Tibial nerve (tissue), 4 donors: ENCODE results near the gene IGF2R. TPM values are rescaled to one million over a fixed set of nuclear protein-coding genes. Genes with fewer than 3 reads are reported as not detected.

Experiments
- DNase-seq, 2 donors: peaks; one replicate each; pipeline ENCODE4 v3.0.0-alpha.2; 2019; ENCODE audit warnings: low spot score in 2 of 2
- H3K27ac ChIP-seq, 4 donors: fragments of 200-600 bp; sonication (generic) in 3 of 4; one replicate each; pipeline ENCODE4 v1.5.1; 2017 to 2019; ENCODE audit warnings: mild to moderate bottlenecking in 1 of 4
- H3K27me3 ChIP-seq, 2 donors: fragments of 200-600 bp; sonication (generic) in 1 of 2; one replicate each; pipeline versions ENCODE4 v1.5.1 to v1.6.0; 2017 to 2019
- H3K36me3 ChIP-seq, 3 donors: fragments of 200-600 bp; sonication (generic); one replicate each; pipeline ENCODE4 v1.5.1; 2018 to 2019
- H3K4me1 ChIP-seq, 4 donors: fragments of 200-600 bp; sonication (generic) in 3 of 4; one replicate each; pipeline ENCODE4 v1.5.1; 2017 to 2019
- H3K4me3 ChIP-seq, 4 donors: fragments of 200-600 bp; sonication (generic) in 3 of 4; one replicate each; pipeline ENCODE4 v1.5.1; 2017 to 2019; ENCODE audit warnings: mild to moderate bottlenecking in 1 of 4, moderate library complexity in 1 of 4
- H3K9me3 ChIP-seq, 4 donors: fragments of 200-600 bp; sonication (generic) in 3 of 4; one replicate each; pipeline ENCODE4 v1.5.1; 2017 to 2019
- EP300 ChIP-seq, 2 donors: sonication (generic); formaldehyde crosslinking; IDR thresholded peaks; one replicate each; pipeline ENCODE4 v1.6.1; 2017; ENCODE audit warnings: antibody characterized with exemption in 2 of 2, mild to moderate bottlenecking in 1 of 2
- POLR2A ChIP-seq, 2 donors: fragments of 450-650 bp; IDR thresholded peaks; one replicate each; pipeline ENCODE4 v1.6.1; 2017; ENCODE audit warnings: antibody characterized with exemption in 2 of 2, mild to moderate bottlenecking in 2 of 2, moderate library complexity in 2 of 2
- WGBS, 2 donors: methylation state at CpG; one replicate each; pipeline ENCODE4 v1.1.5; 2018; 5-methylcytosine and 5-hydroxymethylcytosine counted together
- total RNA-seq, 4 donors: library from RNA; depleted of rRNA; stranded (reverse); fragments of >200 nt; gene quantifications; one replicate each; pipeline ENCODE4 v1.1.0, GENCODE V29; 2016
- TF ChIP-seq, protein P1 (sequence below), 5 experiments: fragments of 200-600 bp in 3 of 5; fragments of 450-650 bp in 2 of 5; sonication (generic) in 3 of 5; IDR thresholded peaks; one replicate each; pipeline ENCODE4 v1.5.1; 2016 to 2019; ENCODE audit warnings: antibody characterized with exemption in 5 of 5, mild to moderate bottlenecking in 3 of 5, moderate library complexity in 2 of 5

IGF2R gene
- total RNA-seq, 4 donors from 2014 or later = 60.1 to 81.3 (median 68.5) TPM

DNA sequence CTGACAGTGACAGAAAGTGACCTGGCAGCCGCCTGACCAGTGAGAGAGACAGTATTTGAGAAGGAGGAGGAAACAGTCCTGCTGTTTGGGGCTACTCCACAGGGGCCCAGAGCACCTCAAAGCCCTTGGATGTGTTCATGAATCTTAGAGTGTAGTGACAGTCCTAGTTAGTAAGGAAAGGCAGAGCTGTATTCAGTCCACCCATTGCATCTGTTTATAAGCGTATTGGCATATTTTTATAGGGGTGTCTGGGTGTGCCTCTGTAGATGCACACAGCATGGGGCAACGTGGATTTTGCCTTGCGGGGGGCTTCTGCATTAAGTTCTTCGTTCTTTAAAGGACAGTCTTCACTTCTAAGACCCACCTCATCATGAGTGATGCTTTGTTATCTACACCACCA lies 108.1 kb downstream of the IGF2R start:
- Histone ChIP-seq H3K27ac (no peak overlapping the region), H3K9me3 (no peaks in the 10 kb centered on the region), H3K4me1 (no peaks in the 10 kb centered on the region), H3K4me3 (no peak overlapping the region), H3K27me3 (no peaks in the 10 kb centered on the region), H3K36me3 (peaks cover 0 to 96% (median 44%) of the 10 kb centered on the region in 3 donors)
- TF ChIP-seq EP300 (IDR thresholded peaks at IDR 0.05) = no peak
- no peak for TF ChIP-seq POLR2A (IDR thresholded peaks at IDR 0.05)
- TF ChIP-seq, protein P1, sequence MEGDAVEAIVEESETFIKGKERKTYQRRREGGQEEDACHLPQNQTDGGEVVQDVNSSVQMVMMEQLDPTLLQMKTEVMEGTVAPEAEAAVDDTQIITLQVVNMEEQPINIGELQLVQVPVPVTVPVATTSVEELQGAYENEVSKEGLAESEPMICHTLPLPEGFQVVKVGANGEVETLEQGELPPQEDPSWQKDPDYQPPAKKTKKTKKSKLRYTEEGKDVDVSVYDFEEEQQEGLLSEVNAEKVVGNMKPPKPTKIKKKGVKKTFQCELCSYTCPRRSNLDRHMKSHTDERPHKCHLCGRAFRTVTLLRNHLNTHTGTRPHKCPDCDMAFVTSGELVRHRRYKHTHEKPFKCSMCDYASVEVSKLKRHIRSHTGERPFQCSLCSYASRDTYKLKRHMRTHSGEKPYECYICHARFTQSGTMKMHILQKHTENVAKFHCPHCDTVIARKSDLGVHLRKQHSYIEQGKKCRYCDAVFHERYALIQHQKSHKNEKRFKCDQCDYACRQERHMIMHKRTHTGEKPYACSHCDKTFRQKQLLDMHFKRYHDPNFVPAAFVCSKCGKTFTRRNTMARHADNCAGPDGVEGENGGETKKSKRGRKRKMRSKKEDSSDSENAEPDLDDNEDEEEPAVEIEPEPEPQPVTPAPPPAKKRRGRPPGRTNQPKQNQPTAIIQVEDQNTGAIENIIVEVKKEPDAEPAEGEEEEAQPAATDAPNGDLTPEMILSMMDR (IDR thresholded peaks at IDR 0.05) = no peak
- 73 to 87% methylated on average over 5 of the region's 5 CpGs for WGBS, 2 donors
- DNase-seq = no peak

DNA sequence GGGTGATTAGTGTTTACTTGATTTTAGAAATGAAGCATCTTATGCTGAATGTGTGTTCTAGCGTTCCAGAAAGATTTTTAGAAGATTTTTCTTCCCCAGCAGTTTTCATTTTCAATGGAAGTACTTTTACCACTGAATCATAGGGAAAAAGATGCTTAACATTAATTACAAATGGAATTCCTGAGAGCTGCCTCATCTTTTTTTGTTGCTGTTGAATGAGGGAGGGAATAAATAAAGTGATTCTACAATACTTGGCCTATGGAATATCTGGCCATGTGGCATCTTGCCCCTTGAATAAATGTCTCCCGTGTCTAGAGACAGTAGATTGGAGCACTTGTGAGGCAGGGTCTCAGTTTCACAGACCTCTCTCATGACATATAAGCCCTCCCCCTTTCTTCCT lies 108.6 kb downstream of the IGF2R start:
- WGBS, 2 donors = 47 to 52% methylated on average over 2 of the region's 2 CpGs
- Histone ChIP-seq H3K4me3 (no peak overlapping the region), H3K27ac (no peak overlapping the region), H3K27me3 (no peaks in the 10 kb centered on the region), H3K9me3 (no peaks in the 10 kb centered on the region), H3K4me1 (no peaks in the 10 kb centered on the region), H3K36me3 (peaks cover 0 to 96% (median 43%) of the 10 kb centered on the region in 3 donors)
- no peak for TF ChIP-seq EP300 (IDR thresholded peaks at IDR 0.05)
- TF ChIP-seq, protein P1 (IDR thresholded peaks at IDR 0.05) = no peak
- no peak for TF ChIP-seq POLR2A (IDR thresholded peaks at IDR 0.05)
- no peak for DNase-seq

DNA sequence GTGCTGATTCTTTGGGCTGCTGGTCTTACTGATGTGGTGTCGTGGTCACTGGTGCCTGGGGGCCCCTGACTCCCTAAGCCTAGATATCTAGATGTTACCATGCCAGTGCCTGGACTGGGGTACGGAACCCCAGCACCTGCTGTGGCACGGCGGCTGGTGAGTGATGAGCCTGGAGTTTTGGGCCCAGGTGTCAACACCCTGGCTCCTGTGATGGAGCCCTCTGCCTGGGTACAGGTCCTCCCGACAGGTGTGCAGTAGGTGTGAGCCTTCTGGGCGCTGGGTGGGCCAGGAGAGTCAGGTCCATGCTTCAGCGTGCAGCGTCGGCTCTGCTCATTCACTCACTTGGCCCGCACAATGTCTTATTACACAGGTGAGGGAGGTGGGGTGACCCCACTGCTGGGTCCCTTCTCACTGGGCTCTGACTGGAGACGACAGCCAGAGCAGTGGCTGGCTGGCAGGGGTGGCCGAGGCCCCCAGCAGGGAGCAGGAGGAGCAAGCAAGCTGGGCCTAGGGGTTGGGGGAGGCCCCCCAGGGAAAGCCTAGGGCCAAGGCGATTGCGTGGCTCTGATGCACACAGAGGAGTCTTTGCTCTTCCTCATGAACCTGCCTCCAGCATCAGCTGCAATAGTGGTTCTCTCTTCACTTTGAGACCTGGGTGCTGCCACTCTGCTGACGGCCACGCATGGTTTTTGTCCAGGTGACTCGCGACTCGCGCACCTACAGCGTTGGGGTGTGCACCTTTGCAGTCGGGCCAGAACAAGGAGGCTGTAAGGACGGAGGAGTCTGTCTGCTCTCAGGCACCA lies 110.2 kb downstream of the IGF2R start:
- peaks cover 0 to 96% (median 37%) of the 10 kb centered on the region in 3 donors for H3K36me3 ChIP-seq
- WGBS, 2 donors = 94 to 96% methylated on average over 19 to 23 of the region's 23 CpGs
- no peak for DNase-seq

DNA sequence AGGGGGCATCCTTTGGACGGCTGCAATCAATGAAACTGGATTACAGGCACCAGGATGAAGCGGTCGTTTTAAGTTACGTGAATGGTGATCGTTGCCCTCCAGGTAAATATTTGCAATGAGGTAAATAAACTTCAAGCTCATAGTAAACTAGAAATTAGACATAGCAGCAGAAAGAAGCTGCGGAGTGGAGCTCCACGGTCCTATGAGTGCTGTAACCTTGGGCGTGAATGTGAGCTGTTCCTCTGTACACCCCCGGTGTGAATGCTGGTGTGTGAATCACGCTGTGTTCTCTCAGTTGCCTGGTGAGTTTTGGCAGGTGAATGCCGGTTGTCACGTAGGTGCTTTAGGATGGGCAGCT lies 110.8 kb downstream of the IGF2R start:
- Histone ChIP-seq H3K4me3 (no peak overlapping the region), H3K27ac (no peak overlapping the region), H3K4me1 (no peaks in the 10 kb centered on the region), H3K9me3 (no peaks in the 10 kb centered on the region), H3K27me3 (no peaks in the 10 kb centered on the region), H3K36me3 (peaks cover 0 to 96% (median 39%) of the 10 kb centered on the region in 3 donors)
- WGBS, 2 donors = 91 to 98% methylated on average over 12 of the region's 12 CpGs
- DNase-seq = no peak
- TF ChIP-seq POLR2A (IDR thresholded peaks at IDR 0.05) (no peak), EP300 (IDR thresholded peaks at IDR 0.05) (no peak)
- TF ChIP-seq, protein P1 (IDR thresholded peaks at IDR 0.05) = no peak

More for the DNA sequence above, 110.2 kb downstream of the IGF2R start:
- TF ChIP-seq EP300 (IDR thresholded peaks at IDR 0.05) (no peak), POLR2A (IDR thresholded peaks at IDR 0.05) (no peak)
- TF ChIP-seq, protein P1 (IDR thresholded peaks at IDR 0.05) = no peak
- no peaks in the 10 kb centered on the region for H3K9me3 ChIP-seq
- no peaks in the 10 kb centered on the region for H3K4me1 ChIP-seq
- no peaks in the 10 kb centered on the region for H3K27me3 ChIP-seq
- no peak overlapping the region for H3K4me3 ChIP-seq
- no peak overlapping the region for H3K27ac ChIP-seq

DNA sequence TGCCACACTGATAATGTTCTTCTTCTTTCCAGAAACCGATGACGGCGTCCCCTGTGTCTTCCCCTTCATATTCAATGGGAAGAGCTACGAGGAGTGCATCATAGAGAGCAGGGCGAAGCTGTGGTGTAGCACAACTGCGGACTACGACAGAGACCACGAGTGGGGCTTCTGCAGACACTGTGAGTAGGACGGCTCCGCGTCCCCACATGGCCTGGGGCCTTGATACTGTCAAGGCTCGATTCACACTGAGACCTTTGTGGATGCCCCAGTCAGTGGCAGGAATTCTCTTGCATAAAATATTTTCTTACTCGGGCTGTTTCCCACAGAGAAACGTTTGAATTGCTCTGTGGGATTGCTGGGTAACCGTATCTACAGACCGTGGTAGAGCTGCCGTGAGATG lies 111.2 kb downstream of the IGF2R start:
- DNase-seq = no peak
- peaks cover 0 to 96% (median 43%) of the 10 kb centered on the region in 3 donors for H3K36me3 ChIP-seq
- H3K4me1 ChIP-seq = no peaks in the 10 kb centered on the region
- H3K4me3 ChIP-seq = no peak overlapping the region
- TF ChIP-seq, protein P1 (IDR thresholded peaks at IDR 0.05) = no peak
- TF ChIP-seq EP300 (IDR thresholded peaks at IDR 0.05) (no peak), POLR2A (IDR thresholded peaks at IDR 0.05) (no peak)
- no peak overlapping the region for H3K27ac ChIP-seq
- H3K27me3 ChIP-seq = no peaks in the 10 kb centered on the region
- 95 to 98% methylated on average over 17 of the region's 17 CpGs for WGBS, 2 donors
- no peaks in the 10 kb centered on the region for H3K9me3 ChIP-seq
